ENCODE measurements around the gene OR8D4. TPM values are rescaled to one million over a fixed set of nuclear protein-coding genes. Genes with fewer than 3 reads are reported as not detected.

The OR8D4 gene
- total RNA-seq, 2 donors from 2014 or later = 0.64 to 1.3 TPM

DNA sequence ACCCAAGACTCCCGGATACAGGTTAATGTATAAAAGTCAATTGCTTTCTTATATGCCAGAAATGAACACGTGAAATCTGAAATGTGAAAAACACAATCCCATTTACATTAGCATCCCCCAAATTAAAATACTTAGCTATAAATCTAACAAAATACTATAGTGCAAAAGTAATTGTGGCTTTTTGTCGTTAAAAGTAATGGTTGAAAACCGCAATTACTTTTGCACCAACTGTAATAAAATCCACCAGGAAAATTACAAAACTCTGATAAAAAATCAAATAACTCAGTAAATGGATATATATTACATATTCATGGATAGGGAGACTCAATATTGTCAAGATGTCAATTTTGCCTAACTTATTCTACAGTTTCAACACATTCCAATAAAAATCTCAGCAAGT, 21.1 kb upstream of the OR8D4 start:
- no peak for DNase-seq
- H3K36me3 ChIP-seq = no peaks in the 10 kb centered on the region
- no peak overlapping the region for H3K27ac ChIP-seq
- TF ChIP-seq, protein P1, sequence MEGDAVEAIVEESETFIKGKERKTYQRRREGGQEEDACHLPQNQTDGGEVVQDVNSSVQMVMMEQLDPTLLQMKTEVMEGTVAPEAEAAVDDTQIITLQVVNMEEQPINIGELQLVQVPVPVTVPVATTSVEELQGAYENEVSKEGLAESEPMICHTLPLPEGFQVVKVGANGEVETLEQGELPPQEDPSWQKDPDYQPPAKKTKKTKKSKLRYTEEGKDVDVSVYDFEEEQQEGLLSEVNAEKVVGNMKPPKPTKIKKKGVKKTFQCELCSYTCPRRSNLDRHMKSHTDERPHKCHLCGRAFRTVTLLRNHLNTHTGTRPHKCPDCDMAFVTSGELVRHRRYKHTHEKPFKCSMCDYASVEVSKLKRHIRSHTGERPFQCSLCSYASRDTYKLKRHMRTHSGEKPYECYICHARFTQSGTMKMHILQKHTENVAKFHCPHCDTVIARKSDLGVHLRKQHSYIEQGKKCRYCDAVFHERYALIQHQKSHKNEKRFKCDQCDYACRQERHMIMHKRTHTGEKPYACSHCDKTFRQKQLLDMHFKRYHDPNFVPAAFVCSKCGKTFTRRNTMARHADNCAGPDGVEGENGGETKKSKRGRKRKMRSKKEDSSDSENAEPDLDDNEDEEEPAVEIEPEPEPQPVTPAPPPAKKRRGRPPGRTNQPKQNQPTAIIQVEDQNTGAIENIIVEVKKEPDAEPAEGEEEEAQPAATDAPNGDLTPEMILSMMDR (IDR thresholded peaks at IDR 0.05) = no peak
- H3K9ac ChIP-seq (ENCODE audit: low read depth in 2 of 2, low read length in 2 of 2) = no peak overlapping the region
- no peak overlapping the region for H3K4me3 ChIP-seq
- H3K9me3 ChIP-seq = no peaks in the 10 kb centered on the region
- no peaks in the 10 kb centered on the region for H3K27me3 ChIP-seq
- H3K4me1 ChIP-seq = no peaks in the 10 kb centered on the region
- intact Hi-C loops (cut with DNase I) = no loop called here

DNA sequence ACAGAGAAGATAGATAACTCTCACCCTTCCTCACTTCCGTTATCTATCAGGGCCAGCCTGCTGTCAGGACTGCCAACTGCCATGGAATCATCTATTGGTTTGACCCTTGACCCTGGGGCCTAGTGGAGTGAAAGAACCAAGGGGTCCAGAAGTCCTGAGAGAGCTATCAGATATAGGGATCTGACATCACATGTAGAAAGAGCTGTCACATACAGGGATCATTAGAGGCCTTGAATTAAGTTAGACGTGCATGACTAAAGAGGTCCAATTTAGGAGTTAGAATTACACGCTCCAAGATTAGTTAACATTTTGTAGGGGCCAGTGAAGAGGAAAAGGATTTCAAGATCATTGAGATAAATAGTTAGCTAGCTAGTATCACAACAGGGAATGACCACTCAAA, 16.4 kb upstream of the OR8D4 start, which contains the start of gene TMEM225:
TMEM225 (minus strand) TSS at position 101 of the 400 bp plus-strand sequence. CDS start 245 bp downstream, outside the sequence.
- H3K9me3 ChIP-seq = no peaks in the 10 kb centered on the region
- no peaks in the 10 kb centered on the region for H3K36me3 ChIP-seq
- intact Hi-C loops (cut with DNase I) = no loop called here
- H3K9ac ChIP-seq (ENCODE audit: low read depth in 2 of 2, low read length in 2 of 2) = no peak within 1 kb of the TSS
- no peaks in the 10 kb centered on the region for H3K4me1 ChIP-seq
- H3K27ac ChIP-seq = no peak within 1 kb of the TSS
- TF ChIP-seq, protein P1 (IDR thresholded peaks at IDR 0.05) = no peak
- DNase-seq = no peak
- H3K27me3 ChIP-seq = no peaks in the 10 kb centered on the region
- no peak within 1 kb of the TSS for H3K4me3 ChIP-seq

DNA sequence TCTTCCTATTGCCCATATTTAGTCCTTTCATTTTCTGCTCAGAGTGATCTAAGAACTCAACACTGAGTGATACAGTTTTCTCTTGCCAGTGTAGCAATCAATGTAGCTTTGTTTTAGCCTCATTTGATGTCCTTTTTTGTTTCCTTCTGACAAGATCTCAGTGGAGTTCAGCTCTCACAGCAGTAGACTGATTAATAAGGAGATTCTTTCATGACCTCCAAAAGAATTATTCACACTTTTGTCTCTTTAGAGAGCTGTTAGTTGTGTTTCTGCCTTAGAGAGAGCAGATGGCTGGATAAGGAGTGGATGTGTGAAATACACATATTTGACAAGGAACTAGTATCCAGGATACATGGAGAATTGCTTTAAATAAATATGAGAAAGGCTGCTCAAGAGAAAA, 9.9 kb upstream of the OR8D4 start:
- no peaks in the 10 kb centered on the region for H3K27me3 ChIP-seq
- no peaks in the 10 kb centered on the region for H3K4me1 ChIP-seq
- TF ChIP-seq, protein P1 (IDR thresholded peaks at IDR 0.05) = no peak
- no peak for DNase-seq
- H3K9ac ChIP-seq (ENCODE audit: low read depth in 2 of 2, low read length in 2 of 2) = no peak overlapping the region
- intact Hi-C loops (cut with DNase I) = no loop called here
- H3K4me3 ChIP-seq = no peak overlapping the region
- no peaks in the 10 kb centered on the region for H3K36me3 ChIP-seq
- no peak overlapping the region for H3K27ac ChIP-seq
- no peaks in the 10 kb centered on the region for H3K9me3 ChIP-seq

DNA sequence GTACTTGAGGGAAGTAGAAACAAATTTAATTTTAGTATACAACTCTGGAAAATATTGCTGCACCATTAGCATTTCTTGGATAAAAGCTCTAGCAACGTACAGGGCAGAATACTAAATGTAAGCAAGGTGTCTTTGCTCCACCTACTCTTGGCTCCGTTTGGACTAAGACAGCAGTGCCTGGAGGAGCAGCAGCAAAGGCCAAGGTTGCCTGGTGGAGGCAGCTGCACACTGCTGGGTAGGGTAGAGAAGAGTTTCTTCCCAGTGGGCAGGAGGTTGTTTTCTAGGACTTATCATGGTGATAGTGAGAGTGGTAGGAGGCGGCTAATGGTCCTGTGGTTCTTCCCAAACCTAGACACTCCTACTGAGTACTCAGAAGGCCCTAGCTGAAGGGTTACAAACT, 2.2 kb upstream of the OR8D4 start:
- no peaks in the 10 kb centered on the region for H3K9me3 ChIP-seq
- H3K9ac ChIP-seq (ENCODE audit: low read depth in 2 of 2, low read length in 2 of 2) = no peak overlapping the region
- H3K36me3 ChIP-seq = no peaks in the 10 kb centered on the region
- no peaks in the 10 kb centered on the region for H3K27me3 ChIP-seq
- TF ChIP-seq, protein P1 (IDR thresholded peaks at IDR 0.05) = no peak
- intact Hi-C loops (cut with DNase I) = no loop called here
- H3K4me3 ChIP-seq = no peak overlapping the region
- H3K4me1 ChIP-seq = no peaks in the 10 kb centered on the region
- no peak overlapping the region for H3K27ac ChIP-seq
- no peak for DNase-seq

DNA sequence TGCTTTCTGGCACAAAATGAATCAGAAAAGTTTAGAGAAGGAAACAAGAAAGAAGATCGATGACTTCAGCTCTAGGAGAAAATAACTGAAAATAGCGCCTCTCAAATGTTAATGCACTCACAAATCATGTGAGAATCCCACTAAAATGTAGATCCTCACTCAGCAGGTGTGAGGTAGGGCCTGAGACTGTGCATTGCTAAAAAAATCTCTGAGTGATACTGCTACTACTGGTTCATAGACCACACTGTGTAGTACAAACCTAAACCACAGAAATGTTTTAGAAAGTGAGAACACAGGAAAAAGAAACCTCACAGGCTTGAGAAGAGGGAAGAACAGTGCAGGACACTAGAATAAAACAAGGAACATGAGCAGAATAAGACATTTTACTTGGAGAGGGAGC, 2.0 kb downstream of the OR8D4 start:
- TF ChIP-seq, protein P1 (IDR thresholded peaks at IDR 0.05) = no peak
- Histone ChIP-seq H3K36me3 (no peaks in the 10 kb centered on the region), H3K27me3 (no peaks in the 10 kb centered on the region), H3K4me3 (no peak overlapping the region), H3K27ac (no peak overlapping the region), H3K4me1 (no peaks in the 10 kb centered on the region), H3K9me3 (no peaks in the 10 kb centered on the region), H3K9ac (ENCODE audit: low read depth in 2 of 2, low read length in 2 of 2) (no peak overlapping the region)
- intact Hi-C loops (cut with DNase I) = no loop called here
- no peak for DNase-seq

DNA sequence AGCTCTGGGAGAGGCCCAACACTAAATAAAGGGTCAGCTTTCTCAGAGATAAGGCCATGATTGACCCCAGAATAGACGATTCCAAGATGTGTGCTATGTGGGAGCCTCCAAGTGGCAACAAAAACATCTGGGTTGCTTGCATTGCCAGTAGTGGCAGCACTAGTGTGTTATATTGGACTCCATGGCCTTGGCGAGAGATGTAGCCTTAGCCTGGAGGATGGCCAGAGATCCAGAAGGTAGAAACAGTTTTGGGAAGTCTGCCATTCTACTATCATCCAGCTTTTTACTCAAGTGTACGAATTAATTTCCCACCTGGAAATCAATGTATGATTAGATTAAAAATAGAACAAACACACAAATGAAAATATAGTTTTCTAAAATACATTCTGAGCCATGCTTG, 3.0 kb downstream of the OR8D4 start:
- TF ChIP-seq, protein P1 (IDR thresholded peaks at IDR 0.05) = no peak
- Histone ChIP-seq H3K9ac (ENCODE audit: low read depth in 2 of 2, low read length in 2 of 2) (no peak overlapping the region), H3K4me1 (no peaks in the 10 kb centered on the region), H3K9me3 (no peaks in the 10 kb centered on the region), H3K27ac (no peak overlapping the region), H3K36me3 (no peaks in the 10 kb centered on the region), H3K4me3 (no peak overlapping the region), H3K27me3 (no peaks in the 10 kb centered on the region)
- intact Hi-C loops (cut with DNase I) = no loop called here
- DNase-seq = no peak
